Renal pelvis (tissue), 4 donors: ENCODE results near the gene CSTF3. TPM values are rescaled to one million over a fixed set of nuclear protein-coding genes. Genes with fewer than 3 reads are reported as not detected.
"Not testable (repeated sequence)": the region's sequence is repeated elsewhere in the genome, so short reads cannot be mapped to it uniquely, and the experiment has no call there.

Experiments
- DNase-seq: peaks from one replicate; pipeline ENCODE4 v3.0.0-alpha.2; 2013
- polyA plus RNA-seq, 3 donors: library from polyadenylated mRNA; unstranded; fragments of 120-200 nt; gene quantifications; one replicate each; pipeline ENCODE4 v1.2.1, GENCODE V29; 2013; ENCODE audit not compliant: insufficient read length in 3 of 3

CSTF3 gene
- polyA plus RNA-seq, 3 donors, result 58.1 to 62.7 (median 62.3) TPM

- DNase-seq, result no peak
Measured at GRCh38 chr11:33052231-33052630, 109.0 kb downstream of the CSTF3 start.

GRCh38 chr11:33049565-33050408, 111.5 kb downstream of the CSTF3 start:
- DNase-seq, result not testable (repeated sequence)

GRCh38 chr11:33048701-33049100, 112.6 kb downstream of the CSTF3 start:
- DNase-seq, result not testable (repeated sequence)

GRCh38 chr11:33045551-33046255, 115.6 kb downstream of the CSTF3 start:
- DNase-seq, result no peak

GRCh38 chr11:33044285-33044756, 117.0 kb downstream of the CSTF3 start:
- no peak for DNase-seq

GRCh38 chr11:33043221-33043830, 118.0 kb downstream of the CSTF3 start:
- no peak for DNase-seq

- no peak for DNase-seq
Measured at GRCh38 chr11:33040862-33041453, 120.3 kb downstream of the CSTF3 start.

GRCh38 chr11:33040033-33040861, 121.0 kb downstream of the CSTF3 start:
- DNase-seq, result no peak

GRCh38 chr11:33039274-33040032, 121.8 kb downstream of the CSTF3 start, which contains the start of gene TCP11L1:
Gene TCP11L1, plus strand, starts transcription at chr11:33039572. Its CDS starts 4,202 bp downstream, at chr11:33043774.
- peak; percentile 95 for DNase-seq

- no peak for DNase-seq
Measured at GRCh38 chr11:33035011-33035410, 126.3 kb downstream of the CSTF3 start.

Other genes with a start within 250 kb of the CSTF3 start
- gene DEPDC7, start 145.6 kb downstream of the CSTF3 start, polyA plus RNA-seq, result 1 to 10 TPM; 5.9 to 8.3 (median 8.0) TPM
- gene TCP11L1, start 121.9 kb downstream of the CSTF3 start, polyA plus RNA-seq, result 10 to 100 TPM in 2 of 3 donors, 1 to 10 TPM in 1; 9.8 to 13.2 (median 12.7) TPM
- 10 to 100 TPM; 39.6 to 48.6 (median 44.3) TPM for gene HIPK3, start 95.9 kb upstream of the CSTF3 start, polyA plus RNA-seq
- gene KIAA1549L, start 214.6 kb upstream of the CSTF3 start, polyA plus RNA-seq, result 1 to 10 TPM; 1.9 to 2.5 (median 2.0) TPM